H9 (cell line): ENCODE results near the gene NPIPB6. TPM values are rescaled to one million over a fixed set of nuclear protein-coding genes. Genes with fewer than 3 reads are reported as not detected.
"Not testable (repeated sequence)": the region's sequence is repeated elsewhere in the genome, so short reads cannot be mapped to it uniquely, and the experiment has no call there.

ENCODE experiments used
- DNase-seq: peaks from one replicate; pipeline ENCODE4 v3.0.0-alpha.2; 2017
- H2AFZ ChIP-seq: one replicate; pipeline ENCODE4 v1.6.1; 2013; ENCODE audit warnings: mild to moderate bottlenecking, low read length, control low read depth, moderate library complexity
- H2AK5ac ChIP-seq: 2 replicates; pipeline ENCODE4 v1.6.1; 2013; ENCODE audit warnings: low read length, control low read depth, mixed read lengths; ENCODE audit not compliant: insufficient read length
- H2BK120ac ChIP-seq: one replicate; pipeline ENCODE4 v1.6.1; 2013; ENCODE audit warnings: low read depth, mild to moderate bottlenecking, low read length, control low read depth, inconsistent platforms; ENCODE audit not compliant: poor library complexity, severe bottlenecking
- H2BK12ac ChIP-seq: 2 replicates; pipeline ENCODE4 v1.6.1; 2013; ENCODE audit warnings: low read length, control low read depth, mixed read lengths, low read depth; ENCODE audit not compliant: insufficient read length
- H2BK15ac ChIP-seq: 2 replicates; pipeline ENCODE4 v1.6.1; 2013; ENCODE audit warnings: low read depth, low read length, control low read depth
- H2BK20ac ChIP-seq: one replicate; pipeline ENCODE4 v1.6.1; 2013; ENCODE audit warnings: low read depth, mild to moderate bottlenecking, low read length, control low read depth, inconsistent platforms; ENCODE audit not compliant: poor library complexity, severe bottlenecking
- H2BK5ac ChIP-seq: 2 replicates; pipeline ENCODE4 v1.6.1; 2013; ENCODE audit warnings: low read length, control low read depth, mixed read lengths; ENCODE audit not compliant: insufficient read length
- H3K14ac ChIP-seq: 2 replicates; pipeline ENCODE4 v1.6.1; 2013; ENCODE audit warnings: low read length, control low read depth; ENCODE audit not compliant: insufficient read depth
- H3K18ac ChIP-seq: 2 replicates; pipeline ENCODE4 v1.6.1; 2013; ENCODE audit warnings: low read depth, mild to moderate bottlenecking, mixed read lengths, low read length, control low read depth; ENCODE audit not compliant: insufficient read length
- H3K23ac ChIP-seq: 2 replicates; pipeline ENCODE4 v1.6.1; 2013; ENCODE audit warnings: low read length, control low read depth, mixed read lengths, low read depth; ENCODE audit not compliant: insufficient read length
- H3K23me2 ChIP-seq: 2 replicates; pipeline ENCODE4 v1.6.1; 2013; ENCODE audit warnings: low read depth, mild to moderate bottlenecking, mixed read lengths, low read length, control low read depth; ENCODE audit not compliant: insufficient read length, poor library complexity, severe bottlenecking
- H3K27ac ChIP-seq: 2 replicates; pipeline ENCODE4 v1.5.1; 2013; ENCODE audit warnings: low read length, control low read depth, mixed read lengths, low read depth; ENCODE audit not compliant: insufficient read length
- H3K27me3 ChIP-seq: 2 replicates; pipeline ENCODE4 v1.6.1; 2013; ENCODE audit warnings: low read length, control low read depth, inconsistent platforms; ENCODE audit not compliant: insufficient read depth
- H3K4ac ChIP-seq: 2 replicates; pipeline ENCODE4 v1.6.1; 2013; ENCODE audit warnings: low read depth, mild to moderate bottlenecking, control low read depth, inconsistent platforms, low read length, moderate library complexity
- H3K4me1 ChIP-seq: 2 replicates; pipeline ENCODE4 v1.6.1; 2013; ENCODE audit warnings: low read length, control low read depth, inconsistent platforms; ENCODE audit not compliant: insufficient read depth
- H3K4me2 ChIP-seq: 2 replicates; pipeline ENCODE4 v1.6.1; 2013; ENCODE audit warnings: low read length, control low read depth, mixed read lengths; ENCODE audit not compliant: insufficient read length, insufficient read depth
- H3K56ac ChIP-seq: 2 replicates; pipeline ENCODE4 v1.6.1; 2013; ENCODE audit warnings: low read depth, mild to moderate bottlenecking, mixed read lengths, low read length, control low read depth; ENCODE audit not compliant: insufficient read length
- H3K79me1 ChIP-seq: 2 replicates; pipeline ENCODE4 v1.6.1; 2013; ENCODE audit warnings: low read depth, mild to moderate bottlenecking, moderate library complexity, low read length, control low read depth, inconsistent platforms; ENCODE audit not compliant: insufficient read depth, poor library complexity, severe bottlenecking
- H3K79me2 ChIP-seq: 2 replicates; pipeline ENCODE4 v1.6.1; 2013; ENCODE audit warnings: low read length, control low read depth, inconsistent platforms; ENCODE audit not compliant: insufficient read depth
- H3K9ac ChIP-seq: 2 replicates; pipeline ENCODE4 v1.6.1; 2013; ENCODE audit warnings: low read length, control low read depth, mixed read lengths; ENCODE audit not compliant: insufficient read length; ENCODE audit errors: extremely low read depth
- H3K9me3 ChIP-seq: one replicate; pipeline ENCODE4 v1.6.1; 2013; ENCODE audit warnings: low read depth, low read length, inconsistent platforms; ENCODE audit not compliant: control insufficient read depth
- H3T11ph ChIP-seq: one replicate; pipeline ENCODE4 v1.6.1; 2013; ENCODE audit warnings: mild to moderate bottlenecking, low read length, control low read depth, inconsistent platforms
- H4K20me1 ChIP-seq: one replicate; pipeline ENCODE4 v1.6.1; 2013; ENCODE audit not compliant: control insufficient read depth, insufficient read length, insufficient read depth
- H4K5ac ChIP-seq: 2 replicates; pipeline ENCODE4 v1.6.1; 2013; ENCODE audit warnings: low read depth, mild to moderate bottlenecking, mixed read lengths, low read length, control low read depth; ENCODE audit not compliant: insufficient read length
- H4K8ac ChIP-seq: replicated peaks from 2 replicates; pipeline ENCODE4 v1.6.1; 2013; ENCODE audit warnings: low read length, control low read depth, mixed read lengths, low read depth; ENCODE audit not compliant: insufficient read length
- H4K91ac ChIP-seq: 2 replicates; pipeline ENCODE4 v1.6.1; 2013; ENCODE audit warnings: low read depth, mild to moderate bottlenecking, moderate library complexity, mixed read lengths, low read length, control low read depth; ENCODE audit not compliant: insufficient read length
- H3K27ac Mint-ChIP-seq, 3 experiments: 2 replicates in 2 of 3; 3 replicates in 1 of 3; pipeline ENCODE4 v1.8.0; 2020 to 2021; ENCODE audit warnings: mixed read lengths in 3 of 3, mild to moderate bottlenecking in 1 of 3, moderate library complexity in 1 of 3
- H3K27me3 Mint-ChIP-seq: 2 replicates; pipeline ENCODE4 v1.8.0; 2021; ENCODE audit warnings: low read depth, mild to moderate bottlenecking, moderate library complexity, mixed read lengths
- H3K36me3 Mint-ChIP-seq, 3 experiments: 2 replicates in 2 of 3; 3 replicates in 1 of 3; pipeline ENCODE4 v1.8.0; 2020 to 2021; ENCODE audit warnings: low read depth in 3 of 3, mixed read lengths in 3 of 3; ENCODE audit not compliant: insufficient read depth in 1 of 3
- H3K4me1 Mint-ChIP-seq, 2 experiments: 2 replicates each; pipeline ENCODE4 v1.8.0; 2020; ENCODE audit warnings: mixed read lengths in 2 of 2
- H3K4me3 Mint-ChIP-seq, 2 experiments: 2 replicates in 1 of 2; 3 replicates in 1 of 2; pipeline ENCODE4 v1.8.0; 2020 to 2021; ENCODE audit warnings: mild to moderate bottlenecking in 2 of 2, mixed read lengths in 2 of 2, moderate library complexity in 1 of 2
- H3K9me3 Mint-ChIP-seq, 2 experiments: 2 replicates in 1 of 2; 3 replicates in 1 of 2; pipeline ENCODE4 v1.8.0; 2020; ENCODE audit warnings: mild to moderate bottlenecking in 2 of 2, mixed read lengths in 2 of 2, moderate library complexity in 1 of 2
- WGBS: extraction: QIAGEN DNeasy Blood & Tissue Kit; methylation state at CpG from one replicate; pipeline ENCODE4 v1.1.7; 2013; ENCODE audit warnings: missing lambda C conversion rate, low lambda C conversion rate, mixed read lengths; ENCODE audit not compliant: insufficient read length; ENCODE audit errors: extremely low coverage; 5-methylcytosine and 5-hydroxymethylcytosine counted together
- total RNA-seq: library from RNA; stranded (reverse); gene quantifications from 2 replicates; pipeline ENCODE4 v1.2.1, GENCODE V29; 2021

Gene NPIPB6
- total RNA-seq, 1 experiment from 2014 or later = 5.2 TPM

- not testable (repeated sequence) for H3K56ac ChIP-seq, H3K18ac ChIP-seq, H3K14ac ChIP-seq, H3K9me3 ChIP-seq, H3K4me1 Mint-ChIP-seq, H2BK12ac ChIP-seq, H3K9ac ChIP-seq, H3K79me2 ChIP-seq, H3K23me2 ChIP-seq, H2BK20ac ChIP-seq, H3K9me3 Mint-ChIP-seq, H3K27me3 ChIP-seq, H3K4me2 ChIP-seq, H2BK120ac ChIP-seq, H4K8ac ChIP-seq, H2AFZ ChIP-seq, H2BK15ac ChIP-seq, H4K20me1 ChIP-seq, H3K79me1 ChIP-seq, H3K27ac Mint-ChIP-seq, H3T11ph ChIP-seq, H3K36me3 Mint-ChIP-seq, H2AK5ac ChIP-seq, H3K27me3 Mint-ChIP-seq, H3K4me1 ChIP-seq, H3K4me3 Mint-ChIP-seq, H3K4ac ChIP-seq, H4K5ac ChIP-seq, H4K91ac ChIP-seq, H3K27ac ChIP-seq, H3K23ac ChIP-seq, H2BK5ac ChIP-seq
- no CpG with 5 or more reads among the region's 32 CpGs for WGBS
- peak; percentile 28 for DNase-seq
Observed at GRCh38 chr16:28367926-28368325, 4.6 kb upstream of the NPIPB6 start.
